Vagina (tissue), 2 donors: Measurements from ENCODE around the gene RXRG. TPM values are rescaled to one million over a fixed set of nuclear protein-coding genes. Genes with fewer than 3 reads are reported as not detected.
A peak's percentile ranks its signal among the peaks of the same experiment; 100 is the strongest.

Experiments
- DNase-seq, 2 donors: peaks; one replicate each; pipeline ENCODE4 v3.0.0-alpha.2; 2017; ENCODE audit errors: extremely low spot score in 2 of 2
- H3K27ac ChIP-seq: fragments of 200-600 bp; sonication (generic); one replicate; pipeline ENCODE4 v1.5.1; 2019
- H3K27me3 ChIP-seq: fragments of 200-600 bp; sonication (generic); one replicate; pipeline ENCODE4 v1.5.1; 2019
- H3K36me3 ChIP-seq, 2 donors: fragments of 200-600 bp; sonication (generic); one replicate each; pipeline ENCODE4 v1.5.1; 2017 to 2019
- H3K4me1 ChIP-seq: fragments of 200-600 bp; sonication (generic); one replicate; pipeline ENCODE4 v1.5.1; 2019
- H3K4me3 ChIP-seq, 2 donors: fragments of 200-600 bp; sonication (generic); 1 replicate in 1 of 2; 2 replicates in 1 of 2; pipeline ENCODE4 v1.5.1; 2016 to 2019
- H3K9me3 ChIP-seq: fragments of 200-600 bp; sonication (generic); one replicate; pipeline ENCODE4 v1.5.1; 2019
- POLR2A ChIP-seq, 2 donors: fragments of 450-650 bp; IDR thresholded peaks; one replicate each; pipeline ENCODE4 v1.6.1; 2017; ENCODE audit warnings: antibody characterized with exemption in 2 of 2, mild to moderate bottlenecking in 2 of 2, moderate library complexity in 2 of 2
- POLR2AphosphoS5 ChIP-seq, 2 donors: sonication (generic); formaldehyde crosslinking; IDR thresholded peaks; one replicate each; pipeline ENCODE4 v1.9.0; 2017; ENCODE audit warnings: antibody characterized with exemption in 2 of 2, mild to moderate bottlenecking in 2 of 2, low read depth in 1 of 2; ENCODE audit not compliant: insufficient read depth in 1 of 2
- intact Hi-C: fragments of 100-400 bp; cut with DNase I; formaldehyde crosslinking; loops from one replicate; pipeline ENCODE4 v1.15.1; 2023
- total RNA-seq: library from RNA; depleted of rRNA; stranded (reverse); fragments of >200 nt; gene quantifications from one replicate; pipeline ENCODE4 v1.2.3, GENCODE V29; 2016
- TF ChIP-seq, protein P1 (sequence below), 3 experiments: fragments of 450-650 bp in 2 of 3; fragments of 200-600 bp in 1 of 3; sonication (generic) in 1 of 3; IDR thresholded peaks; one replicate each; pipeline ENCODE4 v1.5.1; 2017 to 2019; ENCODE audit warnings: antibody characterized with exemption in 3 of 3, mild to moderate bottlenecking in 2 of 3, moderate library complexity in 2 of 3

RXRG gene
- total RNA-seq, 1 donor from 2014 or later, result not detected

DNA sequence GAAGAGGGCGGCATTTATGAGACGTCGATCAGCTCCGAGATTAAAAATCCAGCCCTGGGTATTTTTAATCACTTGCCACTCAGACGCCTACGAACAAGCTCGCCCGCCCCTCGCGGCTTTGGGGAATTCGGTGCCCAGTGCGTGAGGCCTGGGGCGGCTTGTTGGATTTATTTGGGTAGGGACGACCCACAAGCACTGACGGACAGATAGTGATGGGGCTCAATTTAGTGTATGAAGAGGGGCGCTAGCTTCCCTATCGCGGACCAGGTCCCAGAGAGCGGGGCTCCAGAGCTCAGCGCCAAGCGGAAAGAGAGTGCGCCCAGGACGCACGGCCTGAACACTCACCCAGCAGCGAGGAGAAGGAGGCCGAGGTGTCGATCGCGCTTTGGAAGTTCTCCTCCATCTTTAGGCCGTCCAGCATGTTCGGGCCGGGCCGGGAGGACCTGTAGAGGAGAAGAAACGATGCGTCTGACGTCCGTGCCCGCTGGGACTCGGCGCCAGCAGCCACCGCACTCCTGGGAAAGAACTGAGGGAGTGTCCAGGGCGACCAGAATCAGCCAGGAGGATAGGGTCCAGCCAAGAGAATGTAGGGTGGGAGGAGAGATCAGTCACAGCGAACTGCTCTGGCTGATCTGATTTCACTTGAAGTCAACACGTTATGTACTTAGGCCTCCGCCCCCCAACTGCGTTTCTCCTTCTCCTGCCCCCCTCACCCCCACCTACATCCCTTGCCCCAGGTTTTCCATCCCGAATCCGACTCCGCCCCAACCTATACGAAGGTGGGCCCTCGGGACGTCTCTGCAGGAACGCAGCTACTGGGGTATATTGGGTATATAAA, 89.6 kb downstream of the RXRG start:
- no peak for DNase-seq
- Histone ChIP-seq H3K27me3 (peaks cover 11% of the 10 kb centered on the region), H3K27ac (no peak overlapping the region), H3K36me3 (no peaks in the 10 kb centered on the region), H3K4me3 (peak overlapping the region; percentile 40 to 46), H3K9me3 (no peaks in the 10 kb centered on the region), H3K4me1 (peaks cover 36% of the 10 kb centered on the region)
- TF ChIP-seq POLR2AphosphoS5 (IDR thresholded peaks at IDR 0.05; ENCODE audit: insufficient read depth in 1 of 2, low read depth in 1 of 2), result no peak
- TF ChIP-seq POLR2A (IDR thresholded peaks at IDR 0.05), result no peak
- TF ChIP-seq, protein P1, sequence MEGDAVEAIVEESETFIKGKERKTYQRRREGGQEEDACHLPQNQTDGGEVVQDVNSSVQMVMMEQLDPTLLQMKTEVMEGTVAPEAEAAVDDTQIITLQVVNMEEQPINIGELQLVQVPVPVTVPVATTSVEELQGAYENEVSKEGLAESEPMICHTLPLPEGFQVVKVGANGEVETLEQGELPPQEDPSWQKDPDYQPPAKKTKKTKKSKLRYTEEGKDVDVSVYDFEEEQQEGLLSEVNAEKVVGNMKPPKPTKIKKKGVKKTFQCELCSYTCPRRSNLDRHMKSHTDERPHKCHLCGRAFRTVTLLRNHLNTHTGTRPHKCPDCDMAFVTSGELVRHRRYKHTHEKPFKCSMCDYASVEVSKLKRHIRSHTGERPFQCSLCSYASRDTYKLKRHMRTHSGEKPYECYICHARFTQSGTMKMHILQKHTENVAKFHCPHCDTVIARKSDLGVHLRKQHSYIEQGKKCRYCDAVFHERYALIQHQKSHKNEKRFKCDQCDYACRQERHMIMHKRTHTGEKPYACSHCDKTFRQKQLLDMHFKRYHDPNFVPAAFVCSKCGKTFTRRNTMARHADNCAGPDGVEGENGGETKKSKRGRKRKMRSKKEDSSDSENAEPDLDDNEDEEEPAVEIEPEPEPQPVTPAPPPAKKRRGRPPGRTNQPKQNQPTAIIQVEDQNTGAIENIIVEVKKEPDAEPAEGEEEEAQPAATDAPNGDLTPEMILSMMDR (IDR thresholded peaks at IDR 0.05), result no peak
- intact Hi-C loops, result no loop called here

DNA sequence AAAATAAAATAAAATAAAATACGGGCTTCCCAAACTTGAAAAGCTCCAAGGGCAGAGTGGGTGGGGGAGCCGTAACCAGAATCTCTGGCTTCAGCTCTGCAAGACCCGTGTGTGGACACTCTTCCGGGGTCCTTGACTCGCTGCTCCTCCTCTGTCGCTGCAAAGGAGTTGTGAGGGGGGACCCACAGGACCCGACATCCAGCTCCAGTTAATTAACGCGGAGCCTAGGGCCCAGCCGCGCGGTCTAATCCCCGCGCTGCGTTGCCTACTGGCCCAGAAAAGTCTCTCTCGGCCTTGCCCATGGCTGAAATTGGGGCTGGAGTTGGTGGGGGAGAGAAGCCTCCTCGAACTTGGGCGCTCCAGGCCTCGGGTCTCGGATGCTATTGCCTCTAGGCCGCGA, 90.2 kb downstream of the RXRG start:
- peaks cover 36% of the 10 kb centered on the region for H3K4me1 ChIP-seq
- intact Hi-C loops, result no loop called here

DNA sequence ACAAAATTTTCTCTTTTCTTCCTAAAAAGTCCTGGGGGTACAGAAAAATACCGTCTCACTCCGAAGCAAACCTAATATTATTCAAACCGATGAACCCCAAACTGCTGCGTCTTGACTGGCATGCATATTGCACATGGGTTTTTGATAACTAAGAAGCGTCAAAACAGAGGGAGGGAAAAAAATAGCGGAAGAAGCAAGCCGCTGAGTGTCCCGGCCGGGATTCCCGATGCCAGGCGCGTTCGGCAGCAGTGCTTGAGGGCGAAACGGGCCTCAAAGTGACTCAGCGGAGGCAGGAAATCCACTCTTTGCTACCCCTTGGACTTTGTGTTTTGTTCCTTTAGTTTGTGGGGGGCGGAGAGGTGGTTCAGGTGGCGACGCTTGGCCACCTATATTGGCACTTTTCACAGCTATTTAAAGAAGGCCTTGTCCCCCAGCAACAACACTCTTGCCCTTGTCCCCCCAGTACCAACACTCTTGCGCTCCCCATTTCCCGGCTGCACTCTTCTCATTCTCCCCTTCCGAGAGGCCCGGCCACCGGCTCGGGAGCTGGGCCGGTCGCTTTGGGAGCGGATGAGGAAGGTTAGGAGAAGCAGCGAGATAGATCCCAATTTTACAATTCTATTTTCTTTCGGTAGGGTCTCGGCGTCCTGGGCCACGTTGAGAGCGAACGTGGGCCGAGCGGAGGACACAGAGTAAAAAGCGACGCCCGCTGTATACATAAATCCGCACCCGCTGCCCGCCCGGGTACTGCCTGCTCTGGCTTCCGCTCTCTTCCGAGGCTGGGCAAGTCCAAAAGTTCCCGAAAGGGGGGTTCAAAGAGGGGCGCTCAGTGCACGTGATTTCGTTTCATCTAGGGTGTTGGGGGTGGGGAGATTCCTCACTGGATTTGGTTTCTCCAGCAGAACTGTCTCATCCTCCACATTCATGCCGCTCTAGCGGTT, 90.9 kb downstream of the RXRG start:
- Histone ChIP-seq H3K4me1 (peaks cover 36% of the 10 kb centered on the region), H3K27me3 (peaks cover 11% of the 10 kb centered on the region), H3K27ac (no peak overlapping the region), H3K4me3 (no peak overlapping the region), H3K36me3 (no peaks in the 10 kb centered on the region), H3K9me3 (no peaks in the 10 kb centered on the region)
- intact Hi-C loops, result no loop called here
- no peak for DNase-seq
- no peak for TF ChIP-seq POLR2A (IDR thresholded peaks at IDR 0.05)

More for the DNA sequence above, 90.2 kb downstream of the RXRG start:
- TF ChIP-seq, protein P1 (IDR thresholded peaks at IDR 0.05), result no peak
- TF ChIP-seq POLR2AphosphoS5 (IDR thresholded peaks at IDR 0.05; ENCODE audit: insufficient read depth in 1 of 2, low read depth in 1 of 2) (no peak), POLR2A (IDR thresholded peaks at IDR 0.05) (no peak)
- no peak overlapping the region for H3K4me3 ChIP-seq
- H3K27me3 ChIP-seq, result peaks cover 11% of the 10 kb centered on the region
- no peak for DNase-seq
- H3K9me3 ChIP-seq, result no peaks in the 10 kb centered on the region
- H3K36me3 ChIP-seq, result no peaks in the 10 kb centered on the region
- no peak overlapping the region for H3K27ac ChIP-seq

DNA sequence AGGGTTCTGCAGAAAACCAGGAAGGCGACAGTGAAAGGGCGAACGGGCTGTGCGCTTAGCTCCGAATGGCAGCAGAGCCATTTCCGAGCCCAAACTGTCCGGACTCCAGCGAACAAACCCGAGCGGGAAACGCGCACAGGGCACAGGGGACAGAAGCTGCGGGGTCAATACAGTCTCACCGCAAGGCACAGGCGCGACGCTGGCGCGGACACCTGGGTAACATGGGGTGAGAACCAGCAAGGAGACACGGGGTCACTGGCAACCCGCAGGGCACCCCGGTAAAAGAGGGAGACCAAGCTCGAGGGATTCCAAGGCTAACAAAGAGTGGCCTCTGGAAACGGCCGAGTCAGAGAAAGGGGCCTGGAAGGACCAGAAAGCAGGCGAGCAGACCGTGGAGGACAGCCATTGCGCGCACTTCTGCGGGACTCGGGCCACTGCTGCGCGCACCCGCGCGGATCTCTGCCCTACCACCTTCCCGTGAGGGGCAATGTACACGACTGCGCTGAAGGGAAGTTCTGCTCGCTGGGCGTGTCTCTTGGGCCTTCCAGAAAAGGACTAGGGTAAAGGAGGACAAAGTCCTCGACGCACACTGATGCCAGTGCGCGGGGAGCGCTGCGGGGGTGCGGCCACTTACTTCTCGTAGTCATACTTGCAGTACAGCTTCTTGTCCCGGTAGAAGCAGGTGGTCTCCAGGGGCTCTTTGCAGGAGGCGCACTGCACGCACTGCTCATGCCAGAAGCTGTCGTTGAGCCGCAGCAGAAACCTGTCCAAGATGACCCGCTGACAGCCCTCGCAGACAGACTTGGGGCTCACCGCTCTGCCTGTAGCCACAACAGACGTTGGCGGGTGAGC, 92.3 kb downstream of the RXRG start:
- H3K4me1 ChIP-seq, result peaks cover 36% of the 10 kb centered on the region
- no peak overlapping the region for H3K27ac ChIP-seq
- no peaks in the 10 kb centered on the region for H3K9me3 ChIP-seq
- DNase-seq, result no peak
- no peak overlapping the region for H3K4me3 ChIP-seq
- H3K36me3 ChIP-seq, result no peaks in the 10 kb centered on the region
- intact Hi-C loops, result no loop called here
- TF ChIP-seq, protein P1 (IDR thresholded peaks at IDR 0.05), result no peak
- TF ChIP-seq POLR2AphosphoS5 (IDR thresholded peaks at IDR 0.05; ENCODE audit: insufficient read depth in 1 of 2, low read depth in 1 of 2) (no peak), POLR2A (IDR thresholded peaks at IDR 0.05) (no peak)
- peaks cover 11% of the 10 kb centered on the region for H3K27me3 ChIP-seq
